Peyer's patch (tissue), 4 donors: Measurements from ENCODE around the gene APPBP2. TPM values are rescaled to one million over a fixed set of nuclear protein-coding genes. Genes with fewer than 3 reads are reported as not detected.
"Not testable (repeated sequence)": the region's sequence is repeated elsewhere in the genome, so short reads cannot be mapped to it uniquely, and the experiment has no call there.

Experiments
- DNase-seq, 3 donors: peaks; one replicate each; pipeline ENCODE4 v3.0.0-alpha.2; 2017 to 2019
- H3K27ac ChIP-seq, 4 donors: fragments of 200-600 bp; sonication (generic); one replicate each; pipeline ENCODE4 v1.5.1; 2016 to 2019
- H3K27me3 ChIP-seq, 2 donors: fragments of 200-600 bp; sonication (generic); one replicate each; pipeline ENCODE4 v1.5.1; 2019
- H3K36me3 ChIP-seq, 3 donors: fragments of 200-600 bp; sonication (generic); one replicate each; pipeline ENCODE4 v1.5.1; 2016 to 2019
- H3K4me1 ChIP-seq, 4 donors: fragments of 200-600 bp; sonication (generic); one replicate each; pipeline ENCODE4 v1.5.1; 2016 to 2019
- H3K4me3 ChIP-seq, 4 donors: fragments of 200-600 bp; sonication (generic); 1 replicate in 3 of 4; 2 replicates in 1 of 4; pipeline ENCODE4 v1.5.1; 2016 to 2019; ENCODE audit warnings: mild to moderate bottlenecking in 1 of 4
- H3K9me3 ChIP-seq, 4 donors: fragments of 200-600 bp; sonication (generic); one replicate each; pipeline ENCODE4 v1.5.1; 2016 to 2019; ENCODE audit warnings: mild to moderate bottlenecking in 1 of 4
- POLR2A ChIP-seq, 2 donors: fragments of 450-650 bp; IDR thresholded peaks; one replicate each; pipeline ENCODE4 v1.5.1; 2017; ENCODE audit warnings: antibody characterized with exemption in 2 of 2, mild to moderate bottlenecking in 2 of 2, moderate library complexity in 2 of 2
- total RNA-seq, 4 donors: library from RNA; depleted of rRNA; stranded (reverse); fragments of >200 nt; gene quantifications; one replicate each; pipeline ENCODE4 v1.1.0, GENCODE V29; 2016
- TF ChIP-seq, protein P1 (sequence below), 6 experiments: fragments of 450-650 bp in 4 of 6; fragments of 200-600 bp in 2 of 6; sonication (generic) in 1 of 6; IDR thresholded peaks; one replicate each; pipeline ENCODE4 v1.5.1; 2017 to 2019; ENCODE audit warnings: antibody characterized with exemption in 6 of 6, mild to moderate bottlenecking in 3 of 6, moderate library complexity in 1 of 6

Gene APPBP2
- total RNA-seq, 4 donors from 2014 or later, result 14.0 to 18.4 (median 15.4) TPM

- Histone ChIP-seq H3K9me3 (peaks cover 0 to 3% (median 0%) of the 10 kb centered on the region in 4 donors), H3K27ac (no peak overlapping the region), H3K36me3 (no peaks in the 10 kb centered on the region), H3K4me3 (no peak overlapping the region), H3K4me1 (no peaks in the 10 kb centered on the region), H3K27me3 (no peaks in the 10 kb centered on the region)
- DNase-seq, result no peak
- TF ChIP-seq, protein P1, sequence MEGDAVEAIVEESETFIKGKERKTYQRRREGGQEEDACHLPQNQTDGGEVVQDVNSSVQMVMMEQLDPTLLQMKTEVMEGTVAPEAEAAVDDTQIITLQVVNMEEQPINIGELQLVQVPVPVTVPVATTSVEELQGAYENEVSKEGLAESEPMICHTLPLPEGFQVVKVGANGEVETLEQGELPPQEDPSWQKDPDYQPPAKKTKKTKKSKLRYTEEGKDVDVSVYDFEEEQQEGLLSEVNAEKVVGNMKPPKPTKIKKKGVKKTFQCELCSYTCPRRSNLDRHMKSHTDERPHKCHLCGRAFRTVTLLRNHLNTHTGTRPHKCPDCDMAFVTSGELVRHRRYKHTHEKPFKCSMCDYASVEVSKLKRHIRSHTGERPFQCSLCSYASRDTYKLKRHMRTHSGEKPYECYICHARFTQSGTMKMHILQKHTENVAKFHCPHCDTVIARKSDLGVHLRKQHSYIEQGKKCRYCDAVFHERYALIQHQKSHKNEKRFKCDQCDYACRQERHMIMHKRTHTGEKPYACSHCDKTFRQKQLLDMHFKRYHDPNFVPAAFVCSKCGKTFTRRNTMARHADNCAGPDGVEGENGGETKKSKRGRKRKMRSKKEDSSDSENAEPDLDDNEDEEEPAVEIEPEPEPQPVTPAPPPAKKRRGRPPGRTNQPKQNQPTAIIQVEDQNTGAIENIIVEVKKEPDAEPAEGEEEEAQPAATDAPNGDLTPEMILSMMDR (IDR thresholded peaks at IDR 0.05), result no peak
- TF ChIP-seq POLR2A (IDR thresholded peaks at IDR 0.05), result no peak
These were observed 28.3 kb upstream of the APPBP2 start for GRCh38 chr17:60554377-60554788.

DNA sequence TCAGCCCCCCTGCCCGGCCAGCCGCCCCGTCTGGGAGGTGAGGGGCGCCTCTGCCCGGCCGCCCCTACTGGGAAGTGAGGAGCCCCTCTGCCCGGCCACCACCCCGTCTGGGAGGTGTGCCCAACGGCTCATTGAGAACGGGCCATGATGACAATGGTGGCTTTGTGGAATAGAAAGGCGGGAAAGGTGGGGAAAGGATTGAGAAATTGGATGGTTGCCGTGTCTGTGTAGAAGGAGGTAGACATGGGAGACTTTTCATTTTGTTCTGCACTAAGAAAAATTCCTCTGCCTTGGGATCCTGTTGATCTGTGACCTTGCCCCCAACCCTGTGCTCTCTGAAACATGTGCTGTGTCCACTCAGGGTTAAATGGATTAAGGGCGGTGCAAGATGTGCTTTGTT is 26.2 kb upstream of the APPBP2 start:
- not testable (repeated sequence) for H3K4me3 ChIP-seq, H3K36me3 ChIP-seq, H3K4me1 ChIP-seq, H3K27ac ChIP-seq, H3K27me3 ChIP-seq, H3K9me3 ChIP-seq, DNase-seq

DNA sequence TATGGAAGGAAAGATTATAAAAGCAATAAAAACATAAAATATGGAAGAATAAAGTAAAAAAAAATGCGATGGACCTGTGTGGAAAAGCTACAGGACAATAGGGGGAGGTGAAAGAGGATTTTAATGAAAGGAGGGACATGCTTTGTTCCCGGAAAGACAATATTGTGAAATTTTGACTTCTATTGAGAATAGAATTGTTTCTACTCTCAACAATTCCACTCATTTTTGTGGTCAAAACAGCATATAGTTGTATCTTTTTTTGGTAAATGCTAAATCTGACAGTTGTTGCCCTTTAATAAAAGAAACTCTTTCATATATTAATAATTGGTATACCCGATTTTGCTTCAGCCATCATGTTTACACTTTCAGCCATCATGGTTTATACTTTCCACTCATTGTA is 22.9 kb upstream of the APPBP2 start:
- no peak overlapping the region for H3K27ac ChIP-seq
- peaks cover 0 to 3% (median 0%) of the 10 kb centered on the region in 4 donors for H3K9me3 ChIP-seq
- no peak for TF ChIP-seq POLR2A (IDR thresholded peaks at IDR 0.05)
- TF ChIP-seq, protein P1 (IDR thresholded peaks at IDR 0.05), result no peak
- H3K4me1 ChIP-seq, result no peaks in the 10 kb centered on the region
- no peaks in the 10 kb centered on the region for H3K27me3 ChIP-seq
- no peak overlapping the region for H3K4me3 ChIP-seq
- DNase-seq, result no peak
- no peaks in the 10 kb centered on the region for H3K36me3 ChIP-seq

- no peak for DNase-seq
- no peak overlapping the region for H3K27ac ChIP-seq
- no peaks in the 10 kb centered on the region for H3K27me3 ChIP-seq
- no peaks in the 10 kb centered on the region for H3K4me1 ChIP-seq
- TF ChIP-seq, protein P1 (IDR thresholded peaks at IDR 0.05), result no peak
- TF ChIP-seq POLR2A (IDR thresholded peaks at IDR 0.05), result no peak
- H3K36me3 ChIP-seq, result no peaks in the 10 kb centered on the region
- H3K4me3 ChIP-seq, result no peak overlapping the region
- no peaks in the 10 kb centered on the region for H3K9me3 ChIP-seq
These were observed 19.6 kb upstream of the APPBP2 start for GRCh38 chr17:60545465-60546191.

- no peak overlapping the region for H3K4me3 ChIP-seq
- H3K9me3 ChIP-seq, result no peaks in the 10 kb centered on the region
- no peak overlapping the region for H3K27ac ChIP-seq
- no peak for DNase-seq
- H3K27me3 ChIP-seq, result no peaks in the 10 kb centered on the region
- no peaks in the 10 kb centered on the region for H3K36me3 ChIP-seq
- H3K4me1 ChIP-seq, result no peaks in the 10 kb centered on the region
- TF ChIP-seq, protein P1 (IDR thresholded peaks at IDR 0.05), result no peak
- TF ChIP-seq POLR2A (IDR thresholded peaks at IDR 0.05), result no peak
These were observed 16.0 kb upstream of the APPBP2 start for GRCh38 chr17:60542071-60542470.

- H3K36me3 ChIP-seq, result no peaks in the 10 kb centered on the region
- H3K4me1 ChIP-seq, result no peaks in the 10 kb centered on the region
- H3K4me3 ChIP-seq, result no peak overlapping the region
- H3K9me3 ChIP-seq, result no peaks in the 10 kb centered on the region
- TF ChIP-seq, protein P1 (IDR thresholded peaks at IDR 0.05), result no peak
- no peak for TF ChIP-seq POLR2A (IDR thresholded peaks at IDR 0.05)
- no peak overlapping the region for H3K27ac ChIP-seq
- no peaks in the 10 kb centered on the region for H3K27me3 ChIP-seq
- no peak for DNase-seq
These were observed 14.4 kb upstream of the APPBP2 start for GRCh38 chr17:60540460-60540859.
